NB4 (cell line): Measurements from ENCODE around the gene DGKA.
A peak's percentile ranks its signal among the peaks of the same experiment; 100 is the strongest.

ENCODE experiments used
- DNase-seq: peaks from one replicate; pipeline ENCODE4 v3.0.0; 2010; ENCODE audit warnings: low read depth
- H3K4me3 ChIP-seq: one replicate; pipeline ENCODE4 v1.5.1; 2011; ENCODE audit warnings: mild to moderate bottlenecking, low read depth, low read length, moderate library complexity
- CTCF ChIP-seq: IDR thresholded peaks from one replicate; pipeline ENCODE4 v1.5.1; 2012; ENCODE audit warnings: low read depth, low read length
- MYC ChIP-seq: IDR thresholded peaks from 2 replicates; pipeline ENCODE4 v1.6.1; 2011; ENCODE audit warnings: low read depth, low read length
- POLR2A ChIP-seq: IDR thresholded peaks from 2 replicates; pipeline ENCODE4 v1.6.1; 2011; ENCODE audit warnings: mild to moderate bottlenecking; ENCODE audit not compliant: insufficient read length; ENCODE audit errors: extremely low read depth
- TF ChIP-seq, protein P1 (sequence below): IDR thresholded peaks from 2 replicates; pipeline ENCODE4 v1.6.1; 2011; ENCODE audit warnings: low read depth, low read length

DGKA gene

GRCh38 chr12:55934773-55935172, 3.8 kb downstream of the DGKA start:
- TF ChIP-seq CTCF = no peak
- TF ChIP-seq, protein P1, sequence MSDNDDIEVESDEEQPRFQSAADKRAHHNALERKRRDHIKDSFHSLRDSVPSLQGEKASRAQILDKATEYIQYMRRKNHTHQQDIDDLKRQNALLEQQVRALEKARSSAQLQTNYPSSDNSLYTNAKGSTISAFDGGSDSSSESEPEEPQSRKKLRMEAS = no peak
- no peak for TF ChIP-seq MYC
- TF ChIP-seq POLR2A = no peak
- no peak overlapping the region for H3K4me3 ChIP-seq
- DNase-seq = no peak

- H3K4me3 ChIP-seq = no peak overlapping the region
- no peak for TF ChIP-seq CTCF
- TF ChIP-seq POLR2A = no peak
- TF ChIP-seq MYC = no peak
- TF ChIP-seq, protein P1 = no peak
- no peak for DNase-seq
Measured at GRCh38 chr12:55935738-55936151, 4.8 kb downstream of the DGKA start.

DNA sequence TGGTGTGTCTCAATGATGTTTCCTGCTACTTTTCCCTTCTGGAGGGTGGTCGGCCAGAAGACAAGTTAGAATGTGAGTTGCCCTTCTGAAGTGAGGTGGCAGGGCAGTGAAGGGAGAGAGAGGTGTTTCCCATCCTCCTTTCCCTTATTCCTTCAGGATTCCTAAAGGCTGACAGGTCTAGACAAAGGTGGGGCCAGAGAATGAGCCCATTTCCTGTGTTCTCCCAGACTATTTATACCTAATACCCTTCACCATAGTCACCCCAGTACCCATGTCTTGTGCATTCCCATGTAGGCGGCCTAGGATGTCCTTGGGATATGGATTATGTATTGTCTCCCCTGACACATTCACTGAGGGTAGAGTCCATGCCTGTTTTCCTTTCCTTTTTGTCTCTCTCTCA, 7.0 kb downstream of the DGKA start:
- TF ChIP-seq, protein P1 = no peak
- TF ChIP-seq CTCF (no peak), MYC (no peak), POLR2A (no peak)

DNA sequence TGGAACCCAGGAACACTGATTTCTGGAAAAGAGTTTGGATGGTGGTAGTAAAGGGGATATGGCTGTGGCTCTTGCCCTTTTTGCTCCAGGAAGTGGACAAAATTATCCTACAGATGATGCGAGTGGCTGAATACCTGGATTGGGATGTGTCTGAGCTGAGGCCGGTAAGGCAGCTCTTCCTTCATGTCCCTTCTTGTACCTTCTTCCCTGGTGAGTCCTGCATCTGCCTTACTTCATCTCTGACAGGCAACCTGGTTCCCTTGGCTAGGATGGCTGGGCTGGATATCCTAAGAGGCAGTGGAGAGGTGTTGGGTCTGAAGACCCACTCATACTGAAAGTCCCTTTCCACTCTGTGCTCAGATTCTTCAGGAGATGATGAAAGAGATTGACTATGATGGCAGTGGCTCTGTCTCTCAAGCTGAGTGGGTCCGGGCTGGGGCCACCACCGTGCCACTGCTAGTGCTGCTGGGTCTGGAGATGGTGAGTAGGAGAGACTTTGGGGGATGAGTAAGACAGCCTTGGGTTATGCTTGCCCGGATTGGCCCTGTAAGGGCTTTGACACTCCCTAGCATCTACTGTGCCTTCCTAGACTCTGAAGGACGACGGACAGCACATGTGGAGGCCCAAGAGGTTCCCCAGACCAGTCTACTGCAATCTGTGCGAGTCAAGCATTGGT, 8.0 kb downstream of the DGKA start:
- no peak overlapping the region for H3K4me3 ChIP-seq
- no peak for DNase-seq
- TF ChIP-seq CTCF (no peak), POLR2A (no peak), MYC (no peak)
- TF ChIP-seq, protein P1 = no peak

More for the DNA sequence above, 7.0 kb downstream of the DGKA start:
- no peak for DNase-seq
- no peak overlapping the region for H3K4me3 ChIP-seq

DNA sequence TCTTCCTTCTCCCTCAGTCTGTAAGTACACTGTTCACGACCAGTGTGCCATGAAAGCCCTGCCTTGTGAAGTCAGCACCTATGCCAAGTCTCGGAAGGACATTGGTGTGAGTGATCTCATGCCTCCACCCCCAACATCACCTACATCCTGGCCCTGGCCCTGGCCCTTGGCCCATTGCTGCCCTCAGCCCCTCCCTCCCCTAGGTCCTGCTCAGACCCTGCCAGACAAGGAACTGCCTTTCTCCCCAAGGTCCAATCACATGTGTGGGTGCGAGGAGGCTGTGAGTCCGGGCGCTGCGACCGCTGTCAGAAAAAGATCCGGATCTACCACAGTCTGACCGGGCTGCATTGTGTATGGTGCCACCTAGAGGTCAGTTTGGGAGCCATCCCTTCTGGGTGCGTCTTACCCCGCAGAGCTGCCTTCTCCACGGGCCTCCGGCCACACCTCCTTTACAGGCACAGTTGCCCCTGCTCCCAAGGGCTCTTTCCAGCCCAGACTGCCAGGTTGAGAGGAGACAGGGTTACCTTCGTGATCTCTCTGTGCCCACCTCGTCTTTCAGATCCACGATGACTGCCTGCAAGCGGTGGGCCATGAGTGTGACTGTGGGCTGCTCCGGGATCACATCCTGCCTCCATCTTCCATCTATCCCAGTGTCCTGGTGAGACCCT, 9.2 kb downstream of the DGKA start:
- no peak overlapping the region for H3K4me3 ChIP-seq

More for the DNA sequence above, 9.2 kb downstream of the DGKA start:
- TF ChIP-seq CTCF (peak; percentile 97), POLR2A (no peak), MYC (peak; percentile 49; the same call in 1 of the 2 replicates)
- TF ChIP-seq, protein P1 = peak; percentile 60
- peak; percentile 92 for DNase-seq
